PC-3 (cell line): ENCODE measurements around the gene ARHGDIG. TPM values are rescaled to one million over a fixed set of nuclear protein-coding genes. Genes with fewer than 3 reads are reported as not detected.

Source experiments
- ATAC-seq: fragments of 200-7000 bp; cut with Tn5 transposase; 2 replicates; pipeline ENCODE4 v1.9.1; 2020; ENCODE audit warnings: mild to moderate bottlenecking, moderate library complexity
- BruUV-seq: library from RNA; stranded (reverse); fragments of 400-500 nt; replicated peaks from 2 replicates; lab custom pipeline; 2021; lab: Mats Ljungman, UMichigan
- CTCF ChIA-PET: fragments of 300-600 bp; sonication (Branson Sonifier 250); formaldehyde crosslinking; loops from one replicate; lab custom pipeline; 2022; ENCODE audit warnings: antibody characterized with exemption; lab: Charles Lee
- POLR2A ChIA-PET: fragments of 300-600 bp; sonication (Branson Sonifier 250); formaldehyde crosslinking; loops from one replicate; lab custom pipeline; 2022; ENCODE audit warnings: antibody characterized with exemption; ENCODE audit not compliant: unreplicated experiment; lab: Charles Lee
- DNase-seq: peaks from one replicate; pipeline ENCODE4 v3.0.0-alpha.2; 2015
- H2AFZ ChIP-seq: fragments of 300-600 bp; sonication (generic); 2 replicates; pipeline ENCODE4 v1.6.0; 2016; ENCODE audit warnings: antibody characterized with exemption, low read length
- H3F3A ChIP-seq: fragments of 300-600 bp; sonication (generic); one replicate; pipeline ENCODE4 v1.6.0; 2017; ENCODE audit warnings: antibody characterized with exemption, low read length, control low read depth, mild to moderate bottlenecking; ENCODE audit not compliant: unreplicated experiment
- H3K27ac ChIP-seq: fragments of 300-600 bp; sonication (generic); 2 replicates; pipeline ENCODE4 v1.5.1; 2016; ENCODE audit warnings: mild to moderate bottlenecking, low read length
- H3K27me3 ChIP-seq: fragments of 300-600 bp; sonication (generic); 2 replicates; pipeline ENCODE4 v1.6.1; 2016; ENCODE audit warnings: low read length, mixed read lengths
- H3K36me3 ChIP-seq: fragments of 300-600 bp; sonication (generic); 2 replicates; pipeline ENCODE4 v1.6.1; 2016; ENCODE audit warnings: low read depth, mixed run types, low read length, mixed read lengths
- H3K4me1 ChIP-seq: fragments of 300-600 bp; sonication (generic); 2 replicates; pipeline ENCODE4 v1.5.1; 2016; ENCODE audit warnings: low read length; ENCODE audit not compliant: insufficient read depth
- H3K4me2 ChIP-seq: fragments of 300-600 bp; sonication (generic); 2 replicates; pipeline ENCODE4 v1.6.0; 2016; ENCODE audit warnings: low read length
- H3K4me3 ChIP-seq: fragments of 300-600 bp; sonication (generic); 2 replicates; pipeline ENCODE4 v1.5.1; 2016; ENCODE audit warnings: mild to moderate bottlenecking, low read length, mixed read lengths
- H3K79me2 ChIP-seq: fragments of 300-600 bp; sonication (generic); 2 replicates; pipeline ENCODE4 v1.6.1; 2017; ENCODE audit warnings: low read length, mixed read lengths
- H3K9ac ChIP-seq: fragments of 300-600 bp; sonication (generic); 2 replicates; pipeline ENCODE4 v1.6.0; 2016; ENCODE audit warnings: mild to moderate bottlenecking, low read length
- H3K9me2 ChIP-seq: fragments of 300-600 bp; sonication (generic); replicated peaks from 2 replicates; pipeline ENCODE4 v1.6.1; 2016; ENCODE audit warnings: mixed run types, low read length, mixed read lengths
- H3K9me3 ChIP-seq: fragments of 300-600 bp; sonication (generic); 2 replicates; pipeline ENCODE4 v1.6.1; 2016; ENCODE audit warnings: low read length, mixed read lengths
- H4K20me1 ChIP-seq: fragments of 300-600 bp; sonication (generic); 2 replicates; pipeline ENCODE4 v1.6.1; 2016; ENCODE audit warnings: low read length, mixed read lengths
- CTCF ChIP-seq: fragments of 300-600 bp; sonication (generic); conservative IDR thresholded peaks from 2 replicates; pipeline ENCODE4 v1.5.1; 2017; ENCODE audit warnings: antibody characterized with exemption, low read depth, mild to moderate bottlenecking, low read length
- EZH2 ChIP-seq: fragments of 300-600 bp; sonication (generic); IDR thresholded peaks from one replicate; pipeline ENCODE4 v1.6.1; 2017; ENCODE audit warnings: antibody characterized with exemption, mild to moderate bottlenecking, low read length; ENCODE audit not compliant: unreplicated experiment
- EZH2phosphoT487 ChIP-seq: fragments of 300-600 bp; sonication (generic); IDR thresholded peaks from 2 replicates; pipeline ENCODE4 v1.6.1; 2018; ENCODE audit warnings: mild to moderate bottlenecking, antibody characterized with exemption, low read length, borderline replicate concordance
- intact Hi-C: fragments of 100-400 bp; cut with micrococcal nuclease; formaldehyde crosslinking; loops from 2 replicates; pipeline ENCODE4 v1.9.0; 2023
- total RNA-seq: library from RNA; depleted of rRNA; stranded (reverse); fragments of >200 nt; gene quantifications from 2 replicates; pipeline ENCODE4 v1.2.3, GENCODE V29; 2014

Gene ARHGDIG
- total RNA-seq, 1 experiment from 2014 or later, result not detected

- Histone ChIP-seq H3K4me2 (peak within 1 kb of the TSS; percentile 93), H3K9me2 (no peaks in the 10 kb centered on the region), H3K4me1 (no peaks in the 10 kb centered on the region), H3K27ac (peak within 1 kb of the TSS; percentile 89), H3K9ac (peak within 1 kb of the TSS; percentile 97), H3K79me2 (no peaks in the 10 kb centered on the region), H3K4me3 (peak within 1 kb of the TSS; percentile 95), H3K9me3 (no peaks in the 10 kb centered on the region), H2AFZ (peak within 1 kb of the TSS; percentile 82), H4K20me1 (no peaks in the 10 kb centered on the region), H3F3A (no peaks in the 10 kb centered on the region), H3K36me3 (no peaks in the 10 kb centered on the region), H3K27me3 (no peaks in the 10 kb centered on the region)
- no TSS peak for BruUV-seq
- ChIA-PET POLR2A (interaction anchor here (0.6 to 0.7 kb wide), 2 partner anchors 118 to 128 kb away, joined by 3 to 36 read pairs; no protein-coding TSS in a partner anchor), CTCF (interaction anchor here (0.7 kb wide), 2 partner anchors 39 to 190 kb away, joined by 3 to 6 read pairs; no protein-coding TSS in a partner anchor)
- peak; percentile 85 for ATAC-seq
- TF ChIP-seq CTCF (peak; percentile 35), EZH2 (no peak), EZH2phosphoT487 (no peak)
- intact Hi-C loops, result no loop called here
- peak; percentile 91 for DNase-seq
Measured at GRCh38 chr16:234468-235305, 45.7 kb upstream of the ARHGDIG start, which contains the start of gene FAM234A. FAM234A (plus strand) TSS chr16:234821; CDS start chr16:254414, 19,593 bp downstream.

GRCh38 chr16:239948-240277, 40.5 kb upstream of the ARHGDIG start:
- Histone ChIP-seq H3K4me2 (no peak overlapping the region), H3K27me3 (no peaks in the 10 kb centered on the region), H3F3A (no peaks in the 10 kb centered on the region), H3K9me2 (no peaks in the 10 kb centered on the region), H3K79me2 (no peaks in the 10 kb centered on the region), H3K9ac (no peak overlapping the region), H2AFZ (no peak overlapping the region), H3K36me3 (no peaks in the 10 kb centered on the region), H4K20me1 (no peaks in the 10 kb centered on the region), H3K9me3 (no peaks in the 10 kb centered on the region), H3K4me3 (no peak overlapping the region), H3K4me1 (no peaks in the 10 kb centered on the region), H3K27ac (no peak overlapping the region)
- POLR2A ChIA-PET, result no interaction called here
- intact Hi-C loops, result no loop called here
- no TSS peak for BruUV-seq
- ATAC-seq (no peak), DNase-seq (no peak)
- TF ChIP-seq EZH2phosphoT487 (no peak), EZH2 (no peak), CTCF (no peak)
- CTCF ChIA-PET, result no interaction called here

- H3K4me1 ChIP-seq, result no peaks in the 10 kb centered on the region
- no peaks in the 10 kb centered on the region for H3K9me3 ChIP-seq
- DNase-seq, result no peak
- intact Hi-C loops, result no loop called here
- H3K9ac ChIP-seq, result no peak overlapping the region
- ATAC-seq, result no peak
- H3K4me3 ChIP-seq, result no peak overlapping the region
- H3F3A ChIP-seq, result no peaks in the 10 kb centered on the region
- no TSS peak for BruUV-seq
- no peaks in the 10 kb centered on the region for H3K79me2 ChIP-seq
- no peaks in the 10 kb centered on the region for H4K20me1 ChIP-seq
- H2AFZ ChIP-seq, result no peak overlapping the region
- POLR2A ChIA-PET, result no interaction called here
- H3K27ac ChIP-seq, result no peak overlapping the region
- H3K4me2 ChIP-seq, result no peak overlapping the region
- TF ChIP-seq EZH2phosphoT487 (no peak), EZH2 (no peak), CTCF (no peak)
- H3K9me2 ChIP-seq, result no peaks in the 10 kb centered on the region
- no peaks in the 10 kb centered on the region for H3K36me3 ChIP-seq
- CTCF ChIA-PET, result no interaction called here
- H3K27me3 ChIP-seq, result no peaks in the 10 kb centered on the region
Measured at GRCh38 chr16:240559-240958, 39.8 kb upstream of the ARHGDIG start.
